ENCODE data around the gene ZNF12.
"Not testable (repeated sequence)": the region's sequence is repeated elsewhere in the genome, so short reads cannot be mapped to it uniquely, and the experiment has no call there.

ZNF12 gene

GRCh38 chr7:6706666-6707407 is at the start of gene ZNF12:
ZNF12 (minus strand) TSS chr7:6706947; CDS start chr7:6705173, 1,774 bp downstream.
- peaks cover 7% of the 10 kb centered on the region for H3K4me1 ChIP-seq (ENCODE audit: control insufficient read depth, insufficient read depth, low read length)
- no peaks in the 10 kb centered on the region for H3K27me3 ChIP-seq (ENCODE audit: control insufficient read depth, insufficient read depth, low read length)

GRCh38 chr7:6753964-6754363 is 47.2 kb upstream of the ZNF12 start, which contains the start of gene RSPH10B2:
RSPH10B2 (plus strand) TSS chr7:6754103; CDS start chr7:6757678, 3,575 bp downstream.
- not testable (repeated sequence) for H3K4me3 ChIP-seq (ENCODE audit: low read length); H3K27ac ChIP-seq (ENCODE audit: low read depth, low read length); H3K27me3 ChIP-seq (ENCODE audit: control insufficient read depth, insufficient read depth, low read length); H3K4me1 ChIP-seq (ENCODE audit: control insufficient read depth, insufficient read depth, low read length); H3K36me3 ChIP-seq (ENCODE audit: control insufficient read depth, insufficient read depth, low read length); H3K9ac ChIP-seq (ENCODE audit: low read length)

More at GRCh38 chr7:6706666-6707407, at the start of gene ZNF12:
- Histone ChIP-seq H3K9ac (ENCODE audit: low read length) (peak within 1 kb of the TSS; percentile 80), H3K27ac (ENCODE audit: low read depth, low read length) (peak within 1 kb of the TSS; percentile 76), H3K36me3 (ENCODE audit: control insufficient read depth, insufficient read depth, low read length) (peaks cover 10% of the 10 kb centered on the region), H3K4me3 (ENCODE audit: low read length) (peak within 1 kb of the TSS; percentile 98)

GRCh38 chr7:6750173-6750572 is 43.4 kb upstream of the ZNF12 start:
- not testable (repeated sequence) for H3K9ac ChIP-seq (ENCODE audit: low read length); H3K27ac ChIP-seq (ENCODE audit: low read depth, low read length); H3K4me3 ChIP-seq (ENCODE audit: low read length); H3K36me3 ChIP-seq (ENCODE audit: control insufficient read depth, insufficient read depth, low read length); H3K27me3 ChIP-seq (ENCODE audit: control insufficient read depth, insufficient read depth, low read length); H3K4me1 ChIP-seq (ENCODE audit: control insufficient read depth, insufficient read depth, low read length)

GRCh38 chr7:6749335-6749734 is 42.6 kb upstream of the ZNF12 start:
- H3K27ac ChIP-seq (ENCODE audit: low read depth, low read length); H3K36me3 ChIP-seq (ENCODE audit: control insufficient read depth, insufficient read depth, low read length); H3K4me1 ChIP-seq (ENCODE audit: control insufficient read depth, insufficient read depth, low read length); H3K9ac ChIP-seq (ENCODE audit: low read length); H3K27me3 ChIP-seq (ENCODE audit: control insufficient read depth, insufficient read depth, low read length); H3K4me3 ChIP-seq (ENCODE audit: low read length): not testable (repeated sequence)

- H3K4me1 ChIP-seq (ENCODE audit: control insufficient read depth, insufficient read depth, low read length); H3K36me3 ChIP-seq (ENCODE audit: control insufficient read depth, insufficient read depth, low read length); H3K27me3 ChIP-seq (ENCODE audit: control insufficient read depth, insufficient read depth, low read length); H3K4me3 ChIP-seq (ENCODE audit: low read length); H3K27ac ChIP-seq (ENCODE audit: low read depth, low read length); H3K9ac ChIP-seq (ENCODE audit: low read length): not testable (repeated sequence)
Observed at GRCh38 chr7:6744410-6745100, 37.8 kb upstream of the ZNF12 start.

- not testable (repeated sequence) for H3K9ac ChIP-seq (ENCODE audit: low read length); H3K4me3 ChIP-seq (ENCODE audit: low read length); H3K27ac ChIP-seq (ENCODE audit: low read depth, low read length); H3K27me3 ChIP-seq (ENCODE audit: control insufficient read depth, insufficient read depth, low read length); H3K36me3 ChIP-seq (ENCODE audit: control insufficient read depth, insufficient read depth, low read length); H3K4me1 ChIP-seq (ENCODE audit: control insufficient read depth, insufficient read depth, low read length)
Observed at GRCh38 chr7:6738415-6738814, 31.7 kb upstream of the ZNF12 start.

- Histone ChIP-seq H3K4me1 (ENCODE audit: control insufficient read depth, insufficient read depth, low read length) (no peaks in the 10 kb centered on the region), H3K36me3 (ENCODE audit: control insufficient read depth, insufficient read depth, low read length) (no peaks in the 10 kb centered on the region), H3K27ac (ENCODE audit: low read depth, low read length) (peak overlapping the region; percentile 83), H3K27me3 (ENCODE audit: control insufficient read depth, insufficient read depth, low read length) (no peaks in the 10 kb centered on the region), H3K4me3 (ENCODE audit: low read length) (peak overlapping the region; percentile 71), H3K9ac (ENCODE audit: low read length) (peak overlapping the region; percentile 66)
Observed at GRCh38 chr7:6730343-6730633, 23.5 kb upstream of the ZNF12 start.

GRCh38 chr7:6729492-6730342 is 23.0 kb upstream of the ZNF12 start:
- no peaks in the 10 kb centered on the region for H3K4me1 ChIP-seq (ENCODE audit: control insufficient read depth, insufficient read depth, low read length)
- peak overlapping the region; percentile 66 for H3K9ac ChIP-seq (ENCODE audit: low read length)
- H3K27ac ChIP-seq (ENCODE audit: low read depth, low read length): peak overlapping the region; percentile 83
- H3K27me3 ChIP-seq (ENCODE audit: control insufficient read depth, insufficient read depth, low read length): no peaks in the 10 kb centered on the region
- no peaks in the 10 kb centered on the region for H3K36me3 ChIP-seq (ENCODE audit: control insufficient read depth, insufficient read depth, low read length)
- H3K4me3 ChIP-seq (ENCODE audit: low read length): peak overlapping the region; percentile 71

GRCh38 chr7:6728893-6729491 is 22.2 kb upstream of the ZNF12 start:
- H3K9ac ChIP-seq (ENCODE audit: low read length): not testable (repeated sequence)

GRCh38 chr7:6727663-6728062 is 20.9 kb upstream of the ZNF12 start:
- H3K9ac ChIP-seq (ENCODE audit: low read length): no peak overlapping the region
- no peaks in the 10 kb centered on the region for H3K36me3 ChIP-seq (ENCODE audit: control insufficient read depth, insufficient read depth, low read length)
- H3K27ac ChIP-seq (ENCODE audit: low read depth, low read length): no peak overlapping the region
- no peak overlapping the region for H3K4me3 ChIP-seq (ENCODE audit: low read length)
- no peaks in the 10 kb centered on the region for H3K27me3 ChIP-seq (ENCODE audit: control insufficient read depth, insufficient read depth, low read length)
- H3K4me1 ChIP-seq (ENCODE audit: control insufficient read depth, insufficient read depth, low read length): no peaks in the 10 kb centered on the region

More at GRCh38 chr7:6728893-6729491, 22.2 kb upstream of the ZNF12 start:
- H3K36me3 ChIP-seq (ENCODE audit: control insufficient read depth, insufficient read depth, low read length); H3K27me3 ChIP-seq (ENCODE audit: control insufficient read depth, insufficient read depth, low read length); H3K4me1 ChIP-seq (ENCODE audit: control insufficient read depth, insufficient read depth, low read length): not testable (repeated sequence)
- H3K4me3 ChIP-seq (ENCODE audit: low read length): peak overlapping the region; percentile 71
- peak overlapping the region; percentile 83 for H3K27ac ChIP-seq (ENCODE audit: low read depth, low read length)

GRCh38 chr7:6726341-6726740 is 19.6 kb upstream of the ZNF12 start:
- H3K4me3 ChIP-seq (ENCODE audit: low read length); H3K4me1 ChIP-seq (ENCODE audit: control insufficient read depth, insufficient read depth, low read length); H3K27me3 ChIP-seq (ENCODE audit: control insufficient read depth, insufficient read depth, low read length); H3K9ac ChIP-seq (ENCODE audit: low read length); H3K36me3 ChIP-seq (ENCODE audit: control insufficient read depth, insufficient read depth, low read length); H3K27ac ChIP-seq (ENCODE audit: low read depth, low read length): not testable (repeated sequence)

- no peak overlapping the region for H3K9ac ChIP-seq (ENCODE audit: low read length)
- no peaks in the 10 kb centered on the region for H3K27me3 ChIP-seq (ENCODE audit: control insufficient read depth, insufficient read depth, low read length)
- H3K36me3 ChIP-seq (ENCODE audit: control insufficient read depth, insufficient read depth, low read length): no peaks in the 10 kb centered on the region
- H3K27ac ChIP-seq (ENCODE audit: low read depth, low read length): no peak overlapping the region
- no peak overlapping the region for H3K4me3 ChIP-seq (ENCODE audit: low read length)
- H3K4me1 ChIP-seq (ENCODE audit: control insufficient read depth, insufficient read depth, low read length): no peaks in the 10 kb centered on the region
Observed at GRCh38 chr7:6725003-6725402, 18.3 kb upstream of the ZNF12 start.
